A549 treated with ZK216348 at 1 μM for 4 hours (cell line): ENCODE measurements around the gene GOLT1A. TPM values are rescaled to one million over a fixed set of nuclear protein-coding genes. Genes with fewer than 3 reads are reported as not detected.

Source experiments
- total RNA-seq: library from RNA; stranded (reverse); fragments of 200-300 nt; extraction: Qiagen RNA extraction; gene quantifications from 5 replicates; pipeline ENCODE4 v1.2.3, GENCODE V29; 2022; ENCODE audit warnings: low read depth

Gene GOLT1A
- 4.0 to 6.3 TPM (median 4.8 TPM) in 5 replicates for total RNA-seq

GRCh38 chr1:204213668-204214662, at the start of gene GOLT1A:
TSS of gene GOLT1A (minus strand) at chr1:204213988. CDS start at chr1:204213906, 82 bp downstream.

GRCh38 chr1:204196068-204196795, 17.6 kb downstream of the GOLT1A start, which contains the start of gene KISS1:
TSS of gene KISS1 (minus strand) at chr1:204196491. CDS start at chr1:204192876, 3,615 bp downstream.

GRCh38 chr1:204166219-204166618, 47.6 kb downstream of the GOLT1A start, which contains the start of gene REN:
TSS of gene REN (minus strand) at chr1:204166337. CDS start at chr1:204166293, 44 bp downstream.

GRCh38 chr1:204151552-204152309, 62.1 kb downstream of the GOLT1A start, which contains the start of gene ETNK2:
TSS of gene ETNK2 (minus strand) at chr1:204152044. CDS start at chr1:204151852, 192 bp downstream.

Other genes with a start within 250 kb of the GOLT1A start
- gene SOX13, start 140.9 kb downstream of the GOLT1A start, total RNA-seq, result 11.4 to 24.2 TPM (median 19.0 TPM) in 5 replicates
- 4.6 to 8.1 TPM (median 6.6 TPM) in 5 replicates for gene ETNK2, start 61.9 kb downstream of the GOLT1A start, total RNA-seq
- gene REN, start 47.7 kb downstream of the GOLT1A start, total RNA-seq, result not detected in 5 replicates
- gene KISS1, start 17.5 kb downstream of the GOLT1A start, total RNA-seq, result 0.48 to 0.56 TPM in 2 of 5 replicates, not detected in the others
- 20.4 to 35.4 TPM (median 29.9 TPM) in 5 replicates for gene PLEKHA6, start 145.9 kb upstream of the GOLT1A start, total RNA-seq
- gene PPP1R15B, start 197.8 kb upstream of the GOLT1A start, total RNA-seq, result 19.0 to 31.9 TPM (median 25.8 TPM) in 5 replicates